Parathyroid adenoma (tissue), 2 donors: ENCODE results near the gene LRRC27.

Experiments used
- H2AFZ ChIP-seq: fragments of 300-600 bp; sonication (generic); one replicate; pipeline ENCODE4 v1.7.0; 2017; ENCODE audit warnings: antibody characterized with exemption, mild to moderate bottlenecking
- H3K27ac ChIP-seq: fragments of 300-600 bp; sonication (generic); one replicate; pipeline ENCODE4 v1.7.0; 2017
- H3K27me3 ChIP-seq: fragments of 300-600 bp; sonication (generic); one replicate; pipeline ENCODE4 v1.7.0; 2017; ENCODE audit warnings: low read length; ENCODE audit not compliant: control insufficient read depth, insufficient read depth
- H3K36me3 ChIP-seq: fragments of 300-600 bp; sonication (generic); one replicate; pipeline ENCODE4 v1.7.0; 2017; ENCODE audit warnings: low read length; ENCODE audit not compliant: control insufficient read depth, insufficient read depth
- H3K4me1 ChIP-seq: fragments of 300-600 bp; sonication (generic); one replicate; pipeline ENCODE4 v1.7.0; 2017; ENCODE audit warnings: control low read depth
- H3K4me2 ChIP-seq: fragments of 300-600 bp; sonication (generic); one replicate; pipeline ENCODE4 v1.7.0; 2017; ENCODE audit warnings: low read length
- H3K4me3 ChIP-seq: fragments of 300-600 bp; sonication (generic); one replicate; pipeline ENCODE4 v1.7.0; 2017; ENCODE audit warnings: low read depth, low read length
- H3K79me2 ChIP-seq: fragments of 300-600 bp; sonication (generic); one replicate; pipeline ENCODE4 v1.7.0; 2017; ENCODE audit warnings: control low read depth
- H3K9ac ChIP-seq: fragments of 300-600 bp; sonication (generic); one replicate; pipeline ENCODE4 v1.7.0; 2017; ENCODE audit warnings: mild to moderate bottlenecking
- H3K9me3 ChIP-seq: fragments of 300-600 bp; sonication (generic); one replicate; pipeline ENCODE4 v1.7.0; 2017; ENCODE audit warnings: low read length; ENCODE audit not compliant: control insufficient read depth
- CTCF ChIP-seq: fragments of 300-600 bp; sonication (generic); IDR thresholded peaks from one replicate; pipeline ENCODE4 v1.7.0; 2017; ENCODE audit warnings: antibody characterized with exemption, mild to moderate bottlenecking
- donor health status: primary hyperparathyroidism.

Gene LRRC27

DNA sequence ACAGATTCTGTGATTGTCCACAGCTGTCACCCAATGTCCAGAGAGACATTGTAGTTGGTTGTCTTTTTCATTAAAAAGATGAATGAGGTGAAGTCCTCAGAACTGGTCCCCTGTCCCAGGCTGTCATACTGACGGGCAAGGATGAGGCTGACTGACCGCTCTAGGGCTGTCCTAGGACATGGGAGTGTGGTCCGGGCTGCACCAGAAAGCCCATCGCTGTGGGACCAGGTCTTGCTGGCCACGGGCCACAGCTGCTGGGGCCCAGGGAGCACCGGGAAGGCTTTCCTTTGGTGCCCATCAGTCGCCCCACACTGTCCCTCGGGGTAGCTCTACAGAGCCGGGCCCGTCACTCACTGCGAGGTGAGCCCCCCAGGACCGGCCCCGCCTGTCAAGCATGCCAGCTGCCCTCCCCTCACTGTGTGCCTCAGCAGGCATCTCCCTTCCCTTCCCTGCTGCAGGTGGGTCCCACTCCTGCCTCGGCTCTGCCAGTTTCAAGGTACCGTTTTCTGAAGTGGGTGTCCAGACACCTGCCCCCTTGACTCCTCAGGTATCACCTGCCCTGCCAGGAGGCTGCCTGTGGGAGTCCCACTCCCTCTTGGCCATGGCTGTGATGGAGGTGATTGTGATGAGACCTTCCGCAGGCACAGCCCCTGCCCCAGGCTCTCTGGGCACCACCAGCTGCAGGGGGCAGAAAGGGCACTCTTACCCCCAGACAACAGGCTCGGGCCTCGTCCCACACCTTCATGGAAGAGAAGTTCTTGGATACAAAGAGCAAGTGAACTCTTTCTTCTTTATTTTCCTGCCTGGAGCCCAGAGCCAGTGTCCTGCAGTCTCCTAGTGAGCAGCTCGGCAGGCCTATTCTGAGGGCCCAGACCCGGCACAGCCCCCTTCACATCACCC lies 21.7 kb downstream of the LRRC27 start:
- H3K9me3 ChIP-seq, result no peaks in the 10 kb centered on the region
- peaks cover 6% of the 10 kb centered on the region for H3K79me2 ChIP-seq
- H3K4me1 ChIP-seq, result no peaks in the 10 kb centered on the region
- no peak overlapping the region for H3K4me3 ChIP-seq
- no peak overlapping the region for H3K9ac ChIP-seq
- no peak for TF ChIP-seq CTCF
- H3K27ac ChIP-seq, result no peak overlapping the region
- no peak overlapping the region for H2AFZ ChIP-seq
- H3K27me3 ChIP-seq, result no peaks in the 10 kb centered on the region
- no peaks in the 10 kb centered on the region for H3K36me3 ChIP-seq
- H3K4me2 ChIP-seq, result no peak overlapping the region

DNA sequence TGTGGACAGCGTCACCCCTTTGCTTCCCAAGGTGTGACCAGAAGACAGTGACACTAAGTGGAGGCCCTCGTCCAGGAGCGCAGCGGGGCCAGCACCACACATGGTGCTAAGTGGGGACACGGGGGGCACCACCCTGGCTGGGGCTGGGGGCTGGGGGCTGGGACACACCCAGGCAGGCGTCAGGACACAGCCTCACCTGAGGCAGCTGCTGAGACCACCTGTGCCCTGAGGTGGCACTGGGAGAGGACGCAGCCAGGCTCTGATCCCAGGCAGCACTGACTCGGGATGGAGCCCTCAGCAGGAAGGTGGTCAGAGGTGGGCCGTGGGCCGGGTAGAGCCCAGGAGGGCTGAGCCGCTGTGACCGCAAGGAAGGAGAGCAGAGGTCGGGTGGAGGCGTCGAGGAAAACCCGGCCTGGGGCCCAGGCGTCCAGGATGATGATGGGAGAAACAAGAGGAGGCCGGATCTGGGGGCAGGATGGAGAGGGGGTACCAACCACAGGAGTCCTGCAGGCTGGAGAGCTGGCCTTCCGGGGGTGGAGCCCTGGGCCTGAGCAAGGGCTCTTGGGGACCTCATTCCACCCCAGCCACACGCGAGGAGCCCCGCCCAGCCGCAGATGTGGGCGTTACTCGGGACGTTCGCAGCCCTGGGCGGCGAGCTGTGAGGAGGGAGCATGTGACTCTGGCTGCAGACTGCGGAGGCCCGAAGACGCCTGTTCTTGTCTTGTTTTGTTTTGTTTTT lies 22.5 kb downstream of the LRRC27 start:
- no peak overlapping the region for H3K4me2 ChIP-seq
- H3K9me3 ChIP-seq, result no peaks in the 10 kb centered on the region
- H3K4me3 ChIP-seq, result no peak overlapping the region
- no peak overlapping the region for H3K9ac ChIP-seq
- no peaks in the 10 kb centered on the region for H3K36me3 ChIP-seq
- no peaks in the 10 kb centered on the region for H3K27me3 ChIP-seq
- H3K79me2 ChIP-seq, result peaks cover 6% of the 10 kb centered on the region
- no peak for TF ChIP-seq CTCF
- no peak overlapping the region for H3K27ac ChIP-seq
- H2AFZ ChIP-seq, result no peak overlapping the region
- H3K4me1 ChIP-seq, result no peaks in the 10 kb centered on the region

DNA sequence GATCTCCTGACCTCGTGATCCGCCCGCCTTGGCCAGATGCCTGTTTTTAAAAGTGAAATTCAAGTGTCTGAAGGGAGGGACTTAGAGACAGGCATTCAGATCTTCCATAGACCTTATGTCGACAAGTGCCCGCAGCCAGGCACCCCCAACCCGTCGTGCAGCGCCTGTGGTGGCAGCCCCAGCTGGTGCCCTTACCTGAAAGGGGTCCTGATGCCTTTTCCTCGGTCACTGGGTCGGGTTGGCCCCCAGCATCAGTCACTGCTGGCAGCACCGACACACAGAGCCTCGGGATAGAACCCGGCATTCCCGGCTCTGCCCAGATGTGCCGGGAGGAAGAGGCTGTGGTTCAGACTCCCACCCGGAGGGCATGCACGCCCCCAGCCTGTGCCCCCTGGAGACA lies 23.3 kb downstream of the LRRC27 start:
- Histone ChIP-seq H3K9me3 (no peaks in the 10 kb centered on the region), H3K27ac (no peak overlapping the region), H2AFZ (no peak overlapping the region)

GRCh38 chr10:132355754-132356153 lies 23.8 kb downstream of the LRRC27 start:
- H3K9ac ChIP-seq, result no peak overlapping the region
- no peak overlapping the region for H3K27ac ChIP-seq
- H3K4me1 ChIP-seq, result no peaks in the 10 kb centered on the region
- H3K36me3 ChIP-seq, result no peaks in the 10 kb centered on the region
- no peak overlapping the region for H3K4me3 ChIP-seq
- no peaks in the 10 kb centered on the region for H3K9me3 ChIP-seq
- no peak overlapping the region for H3K4me2 ChIP-seq
- peaks cover 6% of the 10 kb centered on the region for H3K79me2 ChIP-seq
- H3K27me3 ChIP-seq, result no peaks in the 10 kb centered on the region
- H2AFZ ChIP-seq, result no peak overlapping the region
- no peak for TF ChIP-seq CTCF

More for the DNA sequence above, 23.3 kb downstream of the LRRC27 start:
- Histone ChIP-seq H3K9ac (no peak overlapping the region), H3K4me1 (no peaks in the 10 kb centered on the region), H3K27me3 (no peaks in the 10 kb centered on the region), H3K36me3 (no peaks in the 10 kb centered on the region), H3K4me2 (no peak overlapping the region), H3K79me2 (peaks cover 6% of the 10 kb centered on the region), H3K4me3 (no peak overlapping the region)
- TF ChIP-seq CTCF, result no peak
